Measurements from ENCODE around the gene CLP1. TPM values are rescaled to one million over a fixed set of nuclear protein-coding genes. Genes with fewer than 3 reads are reported as not detected.

Gene CLP1
- 20.5 and 21.8 TPM in 2 replicates for total RNA-seq

GRCh38 chr11:57657194-57658022, at the start of gene CLP1:
TSS of gene CLP1 (plus strand) at chr11:57657762. CDS start at chr11:57659477, 1,715 bp downstream.

GRCh38 chr11:57649826-57650738, 7.5 kb upstream of the CLP1 start, which contains the start of gene YPEL4:
TSS of gene YPEL4 (minus strand) at chr11:57649912. CDS start at chr11:57647107, 2,805 bp downstream.

GRCh38 chr11:57667736-57668433, 10.3 kb downstream of the CLP1 start, which contains the start of gene ZDHHC5:
TSS of gene ZDHHC5 (plus strand) at chr11:57668114. CDS start at chr11:57673091, 4,977 bp downstream.

Small RNA genes within 50 kb of the gene (small RNA-seq; reads per million reads assigned to genes)
- 1,447 reads per million, percentile 100 among the genes with 10 or more reads in this experiment for gene MIR130A

Other genes with a start within 250 kb of the CLP1 start
- gene SLC43A3, start 230.6 kb upstream of the CLP1 start, total RNA-seq: 120 and 156 TPM in 2 replicates
- 0.22 and 0.27 TPM in 2 replicates for gene RTN4RL2, start 197.2 kb upstream of the CLP1 start, total RNA-seq
- 10.4 and 15.4 TPM in 2 replicates for gene SLC43A1, start 142.1 kb upstream of the CLP1 start, total RNA-seq
- 48.7 and 66.3 TPM in 2 replicates for gene TIMM10, start 127.0 kb upstream of the CLP1 start, total RNA-seq
- gene SMTNL1, start 120.2 kb upstream of the CLP1 start, total RNA-seq: not detected in 2 replicates
- gene UBE2L6, start 90.1 kb upstream of the CLP1 start, total RNA-seq: 15.6 and 18.7 TPM in 2 replicates
- 0.14 TPM in 1 of 2 replicates, not detected in the other for gene SERPING1, start 60.1 kb upstream of the CLP1 start, total RNA-seq
- gene YPEL4, start 7.8 kb upstream of the CLP1 start, total RNA-seq: under 0.01 and 0.07 TPM in 2 replicates
- 54.8 and 62.4 TPM in 2 replicates for gene ZDHHC5, start 10.4 kb downstream of the CLP1 start, total RNA-seq
- 19.0 and 22.3 TPM in 2 replicates for gene MED19, start 54.5 kb downstream of the CLP1 start, total RNA-seq
- gene TMX2, start 54.8 kb downstream of the CLP1 start, total RNA-seq: 71.3 and 75.1 TPM in 2 replicates
- gene SELENOH, start 83.7 kb downstream of the CLP1 start, total RNA-seq: 83.4 and 86.7 TPM in 2 replicates
- not detected in 2 replicates for gene BTBD18, start 94.1 kb downstream of the CLP1 start, total RNA-seq
- gene CTNND1, start 104.0 kb downstream of the CLP1 start, total RNA-seq: 262 and 292 TPM in 2 replicates

Measured in thoracic aorta endothelial cell (primary cell).